Measurements from ENCODE around the gene DDX59.

- no peak for TF ChIP-seq CREB1 (IDR thresholded peaks at IDR 0.05; ENCODE audit: low read depth)
- no peak for TF ChIP-seq EP300 (IDR thresholded peaks at IDR 0.05; ENCODE audit: borderline replicate concordance)
- TF ChIP-seq RAD21 (IDR thresholded peaks at IDR 0.05; ENCODE audit: low read depth) = no peak
- no peak for TF ChIP-seq NFIC (IDR thresholded peaks at IDR 0.05)
- TF ChIP-seq TAF1 (IDR thresholded peaks at IDR 0.05; ENCODE audit: low read depth) = no peak
- no peak for TF ChIP-seq USF1 (IDR thresholded peaks at IDR 0.05)
- no peak for TF ChIP-seq FOXM1 (IDR thresholded peaks at IDR 0.05; ENCODE audit: borderline replicate concordance, low read depth)
- no peak for TF ChIP-seq TCF12 (IDR thresholded peaks at IDR 0.05; ENCODE audit: low read depth)
- TF ChIP-seq REST (IDR thresholded peaks at IDR 0.05; ENCODE audit: low read depth) = no peak
- no peak for TF ChIP-seq EGR1 (IDR thresholded peaks at IDR 0.05)
- no peak for TF ChIP-seq CEBPB (IDR thresholded peaks at IDR 0.05)
- TF ChIP-seq MAX (IDR thresholded peaks at IDR 0.05) = no peak
- no peak for TF ChIP-seq YY1 (IDR thresholded peaks at IDR 0.05; ENCODE audit: low read depth)
These were observed 39.1 kb upstream of the DDX59 start for GRCh38 chr1:200708769-200709168.
